Activated CD4-positive, alpha-beta memory T cell treated with anti-CD3 and anti-CD28 coated beads, Interleukin-2, amount 10 ng/mL, durations not matched to agents 7 days and 5 days (primary cell): ENCODE measurements around the gene TCFL5. TPM values are rescaled to one million over a fixed set of nuclear protein-coding genes. Genes with fewer than 3 reads are reported as not detected.

ENCODE experiments used
- CTCF ChIA-PET: fragments of 350-600 bp; sonication (Branson Sonifier 250); formaldehyde crosslinking; loops from one replicate; lab custom pipeline; 2021; ENCODE audit warnings: antibody characterized with exemption, inconsistent platforms; lab: Charles Lee
- POLR2A ChIA-PET: fragments of 350-600 bp; sonication (Branson Sonifier 250); formaldehyde crosslinking; loops from one replicate; lab custom pipeline; 2021; ENCODE audit warnings: antibody characterized with exemption; lab: Charles Lee
- DNase-seq: peaks from one replicate; pipeline ENCODE4 v3.0.0-alpha.2; 2020
- H3K27ac Mint-ChIP-seq: one replicate; pipeline ENCODE4 v1.8.0; 2021; ENCODE audit warnings: mild to moderate bottlenecking, mixed read lengths
- H3K27me3 Mint-ChIP-seq: one replicate; pipeline ENCODE4 v1.8.0; 2021; ENCODE audit warnings: mixed read lengths
- H3K36me3 Mint-ChIP-seq: one replicate; pipeline ENCODE4 v1.8.0; 2021; ENCODE audit warnings: low read depth, mixed read lengths
- H3K4me1 Mint-ChIP-seq: one replicate; pipeline ENCODE4 v1.8.0; 2021; ENCODE audit warnings: mixed read lengths
- H3K4me3 Mint-ChIP-seq: one replicate; pipeline ENCODE4 v1.8.0; 2021; ENCODE audit warnings: mild to moderate bottlenecking, mixed read lengths
- H3K9me3 Mint-ChIP-seq: one replicate; pipeline ENCODE4 v1.8.0; 2021; ENCODE audit warnings: mixed read lengths
- total RNA-seq, 2 experiments: library from RNA; stranded (reverse); gene quantifications; one replicate each; pipeline ENCODE4 v1.2.3, GENCODE V29; 2021

Gene TCFL5
- total RNA-seq, 2 experiments from 2014 or later = 6.0 to 6.2 TPM

DNA sequence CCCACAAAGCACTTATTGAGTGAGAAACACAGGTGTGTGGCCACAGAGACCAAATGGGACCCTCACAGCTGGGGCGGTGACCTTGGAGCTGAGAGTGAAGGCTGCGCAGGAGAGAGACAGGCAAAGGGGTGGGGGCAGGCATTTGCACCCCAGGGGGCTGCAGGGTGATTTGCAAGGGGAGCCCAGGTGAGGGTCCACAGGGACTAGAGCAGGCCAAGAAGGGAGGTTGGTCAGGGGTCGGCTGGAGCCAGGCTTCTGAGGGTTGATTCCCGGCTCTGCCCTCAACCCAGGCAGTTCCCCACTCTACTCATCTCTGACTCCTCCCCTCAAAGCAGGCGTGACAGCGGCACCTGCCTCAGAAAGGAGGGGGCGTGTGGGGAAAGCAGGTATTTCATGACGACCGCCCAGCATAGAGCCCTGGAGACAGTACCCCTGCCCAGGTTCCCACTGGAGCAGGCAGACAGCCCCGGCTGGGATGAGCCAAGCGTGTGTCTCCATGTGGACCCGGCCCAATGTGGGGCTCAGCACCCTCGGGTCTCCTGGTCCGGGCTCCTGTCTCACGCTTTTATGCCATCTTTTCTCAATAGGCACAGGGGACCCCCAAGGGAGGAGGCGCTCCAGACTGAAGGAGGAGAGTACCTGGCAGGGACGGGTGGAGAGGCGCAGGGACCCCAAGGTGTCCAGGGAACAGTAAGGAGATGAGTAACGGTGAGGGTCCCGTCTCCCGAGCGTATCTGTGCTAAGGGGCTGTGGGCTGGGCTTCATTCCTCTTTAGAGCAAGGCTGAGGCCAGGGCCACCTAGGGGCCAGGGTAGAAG lies 68.5 kb downstream of the TCFL5 start:
- ChIA-PET CTCF (interaction anchor here (0.8 to 4.6 kb wide), 15 partner anchors 10 to 383 kb away, joined by 3 to 24 read pairs (median 5); partner anchors contain the start of gene SLCO4A1), POLR2A (interaction anchor here (0.8 to 4.6 kb wide), 14 partner anchors 12 to 406 kb away, joined by 3 to 33 read pairs (median 6); partner anchors contain the start of genes OGFR, RPS21, SLCO4A1 and TCFL5)
- H3K4me1 Mint-ChIP-seq = peaks cover 35% of the 10 kb centered on the region
- H3K27ac Mint-ChIP-seq = peak overlapping the region; percentile 81
- H3K9me3 Mint-ChIP-seq = no peaks in the 10 kb centered on the region
- H3K4me3 Mint-ChIP-seq = peak overlapping the region; percentile 86
- DNase-seq = no peak
- peaks cover 7% of the 10 kb centered on the region for H3K27me3 Mint-ChIP-seq
- peaks cover 4% of the 10 kb centered on the region for H3K36me3 Mint-ChIP-seq

DNA sequence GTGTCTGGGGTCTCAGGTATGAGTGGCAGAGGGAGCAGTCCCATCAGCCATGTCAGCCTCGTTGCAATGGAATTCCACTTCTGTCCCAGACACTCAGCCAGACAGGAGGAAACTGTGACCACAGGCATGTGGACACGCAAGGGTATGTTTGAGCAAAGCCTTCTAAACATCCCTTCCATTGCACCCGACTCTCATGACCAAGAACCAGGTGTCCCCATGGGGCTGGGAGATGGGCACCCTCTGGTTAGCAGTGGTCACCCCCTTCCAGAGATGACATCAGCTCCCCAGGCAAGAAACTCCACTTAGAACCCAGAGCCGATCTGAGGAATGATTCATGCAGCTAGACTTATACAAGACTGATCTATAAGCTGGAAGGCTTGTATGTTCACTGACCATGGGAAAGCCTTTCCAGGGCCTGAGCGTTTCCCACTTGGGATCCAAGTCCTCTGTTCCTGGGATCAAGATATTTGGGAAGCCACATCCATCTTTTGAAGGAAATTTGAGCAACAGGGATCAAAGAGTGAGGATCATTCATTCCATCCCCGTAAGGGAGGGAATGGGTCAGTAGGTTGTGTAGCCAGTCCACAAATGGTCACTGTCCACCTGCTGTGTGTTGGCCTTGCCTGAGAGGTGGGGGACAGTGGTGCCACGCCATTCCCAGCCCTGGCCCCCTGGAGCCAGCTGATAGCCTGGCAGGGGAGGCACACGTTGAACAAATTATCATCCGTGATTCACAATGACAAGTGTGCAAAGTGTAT lies 69.3 kb downstream of the TCFL5 start:
- H3K27me3 Mint-ChIP-seq = peaks cover 8% of the 10 kb centered on the region
- H3K4me3 Mint-ChIP-seq = peak overlapping the region; percentile 22
- H3K4me1 Mint-ChIP-seq = peaks cover 32% of the 10 kb centered on the region
- POLR2A ChIA-PET = interaction anchor here (0.8 to 2.1 kb wide), 4 partner anchors 141 to 405 kb away, joined by 3 to 7 read pairs (median 4); partner anchors contain the start of genes RPS21 and SLCO4A1
- H3K9me3 Mint-ChIP-seq = no peaks in the 10 kb centered on the region
- CTCF ChIA-PET = interaction anchor here (0.8 to 4.6 kb wide), 18 partner anchors 10 to 382 kb away, joined by 3 to 24 read pairs (median 6); partner anchors contain the start of genes OGFR and SLCO4A1
- no peak for DNase-seq
- H3K27ac Mint-ChIP-seq = peak overlapping the region; percentile 61
- no peaks in the 10 kb centered on the region for H3K36me3 Mint-ChIP-seq

DNA sequence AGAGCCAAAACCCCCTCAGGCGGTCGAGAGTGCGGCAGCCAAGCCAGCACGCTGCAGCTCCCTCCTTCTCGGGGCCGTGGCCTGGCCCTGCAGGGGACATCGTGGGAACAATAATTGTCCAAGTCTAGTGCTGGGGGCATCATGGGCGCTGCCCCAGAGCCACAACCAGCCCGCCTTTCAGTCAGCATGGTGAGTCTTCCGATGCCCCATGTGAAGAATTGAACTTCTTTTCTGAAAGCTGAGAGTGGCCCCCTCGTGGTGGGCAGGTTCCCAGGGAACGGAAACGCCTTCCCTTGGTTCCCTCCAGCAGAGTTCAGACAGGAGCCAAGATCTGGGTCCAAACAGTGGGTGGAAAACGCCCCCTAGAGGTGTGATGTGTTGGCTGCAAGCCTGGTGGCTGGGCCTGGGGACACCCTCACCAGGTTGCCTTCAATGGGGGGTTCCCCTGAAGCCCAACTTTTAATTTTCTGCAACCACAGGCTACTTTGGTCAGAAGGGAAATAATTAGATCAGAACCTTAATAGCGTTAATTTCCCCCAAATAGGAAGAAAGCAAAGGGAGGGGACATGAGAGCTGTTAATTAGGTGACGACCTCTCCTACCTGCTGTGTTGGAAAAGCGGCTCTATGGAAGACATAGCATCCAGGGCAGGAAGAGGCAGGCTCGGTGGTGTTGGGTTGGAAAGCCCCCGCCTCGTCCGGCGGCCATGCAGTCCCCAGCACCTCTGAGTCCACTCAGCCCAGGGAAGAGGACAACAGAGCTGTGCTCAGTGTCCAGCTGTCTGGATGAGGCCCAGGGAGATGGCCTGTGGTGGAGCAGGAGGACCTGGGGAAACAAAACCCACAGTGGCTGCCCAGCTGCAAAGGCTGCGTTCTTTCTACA lies 70.1 kb downstream of the TCFL5 start:
- Mint-ChIP-seq H3K4me3 (no peak overlapping the region), H3K27ac (no peak overlapping the region), H3K36me3 (no peaks in the 10 kb centered on the region), H3K4me1 (peaks cover 31% of the 10 kb centered on the region), H3K27me3 (peaks cover 8% of the 10 kb centered on the region), H3K9me3 (no peaks in the 10 kb centered on the region)
- ChIA-PET CTCF (interaction anchor here (0.8 to 4.6 kb wide), 20 partner anchors 9 to 381 kb away, joined by 3 to 24 read pairs (median 5); partner anchors contain the start of genes OGFR and SLCO4A1), POLR2A (interaction anchor here (1.0 to 2.1 kb wide), 3 partner anchors 140 to 405 kb away, joined by 3 to 7 read pairs (median 3); partner anchors contain the start of gene RPS21)
- peak; percentile 82 for DNase-seq

Other genes with a start within 250 kb of the TCFL5 start
- 10 to 100 TPM; 51.5 to 51.7 TPM for gene SLCO4A1, start 219.3 kb downstream of the TCFL5 start, total RNA-seq
- gene NTSR1, start 153.0 kb downstream of the TCFL5 start, total RNA-seq = not detected
- gene MRGBP, start 65.3 kb downstream of the TCFL5 start, total RNA-seq = 10 to 100 TPM; 14.9 to 15.8 TPM
- 10 to 100 TPM; 71.1 to 73.4 TPM for gene OGFR, start 57.0 kb downstream of the TCFL5 start, total RNA-seq
- gene COL9A3, start 44.8 kb downstream of the TCFL5 start, total RNA-seq = not detected
- gene DIDO1, start 64.7 kb upstream of the TCFL5 start, total RNA-seq = 10 to 100 TPM; 62.2 to 66.2 TPM
- 10 to 100 TPM; 31.9 to 32.8 TPM for gene GID8, start 76.3 kb upstream of the TCFL5 start, total RNA-seq
- gene SLC17A9, start 90.9 kb upstream of the TCFL5 start, total RNA-seq = 1 to 10 TPM; 4.7 to 5.8 TPM
- not detected for gene BHLHE23, start 145.1 kb upstream of the TCFL5 start, total RNA-seq